ENCODE data around the gene HORMAD2. TPM values are rescaled to one million over a fixed set of nuclear protein-coding genes. Genes with fewer than 3 reads are reported as not detected.

The HORMAD2 gene
- total and polyA plus RNA-seq, 2 donors: 0.09 to 0.11 TPM

GRCh38 chr22:30187094-30187493, 106.8 kb downstream of the HORMAD2 start:
- Histone ChIP-seq H3K4me3 (ENCODE audit: low read length in 2 of 2) (no peak overlapping the region), H3K9me3 (ENCODE audit: control insufficient read depth in 2 of 2, insufficient read depth in 1 of 2, low read length in 1 of 2) (no peaks in the 10 kb centered on the region), H3K4me1 (ENCODE audit: control insufficient read depth in 2 of 2, insufficient read depth in 2 of 2, low read length in 2 of 2) (peaks cover 0 to 2% of the 10 kb centered on the region in 2 donors), H3K27me3 (ENCODE audit: control insufficient read depth in 2 of 2, insufficient read depth in 1 of 2, low read length in 1 of 2) (no peaks in the 10 kb centered on the region), H3K27ac (ENCODE audit: low read depth in 1 of 2, low read length in 1 of 2) (no peak overlapping the region), H3K36me3 (ENCODE audit: control insufficient read depth in 2 of 2, insufficient read depth in 2 of 2, low read length in 1 of 2) (no peaks in the 10 kb centered on the region)
- no peak for DNase-seq (ENCODE audit: low read depth in 6 of 9, low spot score in 9 of 9)

GRCh38 chr22:30187529-30188407, 107.5 kb downstream of the HORMAD2 start:
- H3K27me3 ChIP-seq (ENCODE audit: control insufficient read depth in 2 of 2, insufficient read depth in 1 of 2, low read length in 1 of 2): no peaks in the 10 kb centered on the region
- no peak for DNase-seq (ENCODE audit: low read depth in 6 of 9, low spot score in 9 of 9)
- no peaks in the 10 kb centered on the region for H3K9me3 ChIP-seq (ENCODE audit: control insufficient read depth in 2 of 2, insufficient read depth in 1 of 2, low read length in 1 of 2)
- 82% methylated on average over 3 of the region's 3 CpGs for WGBS
- H3K27ac ChIP-seq (ENCODE audit: low read depth in 1 of 2, low read length in 1 of 2): no peak overlapping the region
- peaks cover 0 to 6% of the 10 kb centered on the region in 2 donors for H3K4me1 ChIP-seq (ENCODE audit: control insufficient read depth in 2 of 2, insufficient read depth in 2 of 2, low read length in 2 of 2)
- no peaks in the 10 kb centered on the region for H3K36me3 ChIP-seq (ENCODE audit: control insufficient read depth in 2 of 2, insufficient read depth in 2 of 2, low read length in 1 of 2)
- H3K4me3 ChIP-seq (ENCODE audit: low read length in 2 of 2): no peak overlapping the region

- H3K4me1 ChIP-seq (ENCODE audit: control insufficient read depth in 2 of 2, insufficient read depth in 2 of 2, low read length in 2 of 2): peaks cover 0 to 6% of the 10 kb centered on the region in 2 donors
- no peak for DNase-seq (ENCODE audit: low read depth in 6 of 9, low spot score in 9 of 9)
- no peaks in the 10 kb centered on the region for H3K9me3 ChIP-seq (ENCODE audit: control insufficient read depth in 2 of 2, insufficient read depth in 1 of 2, low read length in 1 of 2)
- H3K36me3 ChIP-seq (ENCODE audit: control insufficient read depth in 2 of 2, insufficient read depth in 2 of 2, low read length in 1 of 2): no peaks in the 10 kb centered on the region
- H3K4me3 ChIP-seq (ENCODE audit: low read length in 2 of 2): no peak overlapping the region
- no peaks in the 10 kb centered on the region for H3K27me3 ChIP-seq (ENCODE audit: control insufficient read depth in 2 of 2, insufficient read depth in 1 of 2, low read length in 1 of 2)
- no peak overlapping the region for H3K27ac ChIP-seq (ENCODE audit: low read depth in 1 of 2, low read length in 1 of 2)
- 99% methylated on average over 2 of the region's 2 CpGs for WGBS
These were observed 108.6 kb downstream of the HORMAD2 start for GRCh38 chr22:30188911-30189310.

GRCh38 chr22:30190574-30190973, 110.3 kb downstream of the HORMAD2 start:
- Histone ChIP-seq H3K9me3 (ENCODE audit: control insufficient read depth in 2 of 2, insufficient read depth in 1 of 2, low read length in 1 of 2) (no peaks in the 10 kb centered on the region), H3K4me1 (ENCODE audit: control insufficient read depth in 2 of 2, insufficient read depth in 2 of 2, low read length in 2 of 2) (peaks cover under 1 to 6% of the 10 kb centered on the region in 2 donors), H3K4me3 (ENCODE audit: low read length in 2 of 2) (no peak overlapping the region), H3K36me3 (ENCODE audit: control insufficient read depth in 2 of 2, insufficient read depth in 2 of 2, low read length in 1 of 2) (no peaks in the 10 kb centered on the region), H3K27me3 (ENCODE audit: control insufficient read depth in 2 of 2, insufficient read depth in 1 of 2, low read length in 1 of 2) (no peaks in the 10 kb centered on the region), H3K27ac (ENCODE audit: low read depth in 1 of 2, low read length in 1 of 2) (no peak overlapping the region)
- no peak for DNase-seq (ENCODE audit: low read depth in 6 of 9, low spot score in 9 of 9)
- 69% methylated on average over 1 of the region's 1 CpG for WGBS

- peaks cover 6 to 9% of the 10 kb centered on the region in 2 donors for H3K4me1 ChIP-seq (ENCODE audit: control insufficient read depth in 2 of 2, insufficient read depth in 2 of 2, low read length in 2 of 2)
- no peaks in the 10 kb centered on the region for H3K9me3 ChIP-seq (ENCODE audit: control insufficient read depth in 2 of 2, insufficient read depth in 1 of 2, low read length in 1 of 2)
- no peak for DNase-seq (ENCODE audit: low read depth in 6 of 9, low spot score in 9 of 9)
- H3K4me3 ChIP-seq (ENCODE audit: low read length in 2 of 2): no peak overlapping the region
- H3K36me3 ChIP-seq (ENCODE audit: control insufficient read depth in 2 of 2, insufficient read depth in 2 of 2, low read length in 1 of 2): no peaks in the 10 kb centered on the region
- WGBS: 97% methylated on average over 3 of the region's 3 CpGs
- H3K27me3 ChIP-seq (ENCODE audit: control insufficient read depth in 2 of 2, insufficient read depth in 1 of 2, low read length in 1 of 2): no peaks in the 10 kb centered on the region
- H3K27ac ChIP-seq (ENCODE audit: low read depth in 1 of 2, low read length in 1 of 2): no peak overlapping the region
These were observed 110.9 kb downstream of the HORMAD2 start for GRCh38 chr22:30191040-30191701.

- no peaks in the 10 kb centered on the region for H3K27me3 ChIP-seq (ENCODE audit: control insufficient read depth in 2 of 2, insufficient read depth in 1 of 2, low read length in 1 of 2)
- H3K4me1 ChIP-seq (ENCODE audit: control insufficient read depth in 2 of 2, insufficient read depth in 2 of 2, low read length in 2 of 2): peaks cover 16 to 18% of the 10 kb centered on the region in 2 donors
- H3K4me3 ChIP-seq (ENCODE audit: low read length in 2 of 2): no peak overlapping the region
- no peak overlapping the region for H3K27ac ChIP-seq (ENCODE audit: low read depth in 1 of 2, low read length in 1 of 2)
- DNase-seq (ENCODE audit: low read depth in 6 of 9, low spot score in 9 of 9): no peak
- no peaks in the 10 kb centered on the region for H3K9me3 ChIP-seq (ENCODE audit: control insufficient read depth in 2 of 2, insufficient read depth in 1 of 2, low read length in 1 of 2)
- WGBS: 100% methylated on average over 1 of the region's 1 CpG
- H3K36me3 ChIP-seq (ENCODE audit: control insufficient read depth in 2 of 2, insufficient read depth in 2 of 2, low read length in 1 of 2): no peaks in the 10 kb centered on the region
These were observed 112.2 kb downstream of the HORMAD2 start for GRCh38 chr22:30192427-30192826.

GRCh38 chr22:30193031-30193775, 112.9 kb downstream of the HORMAD2 start:
- DNase-seq (ENCODE audit: low read depth in 6 of 9, low spot score in 9 of 9): no peak
- Histone ChIP-seq H3K27ac (ENCODE audit: low read depth in 1 of 2, low read length in 1 of 2) (no peak overlapping the region), H3K4me1 (ENCODE audit: control insufficient read depth in 2 of 2, insufficient read depth in 2 of 2, low read length in 2 of 2) (peaks cover 16 to 18% of the 10 kb centered on the region in 2 donors), H3K9me3 (ENCODE audit: control insufficient read depth in 2 of 2, insufficient read depth in 1 of 2, low read length in 1 of 2) (no peaks in the 10 kb centered on the region), H3K36me3 (ENCODE audit: control insufficient read depth in 2 of 2, insufficient read depth in 2 of 2, low read length in 1 of 2) (no peaks in the 10 kb centered on the region), H3K4me3 (ENCODE audit: low read length in 2 of 2) (no peak overlapping the region), H3K27me3 (ENCODE audit: control insufficient read depth in 2 of 2, insufficient read depth in 1 of 2, low read length in 1 of 2) (no peaks in the 10 kb centered on the region)
- 82% methylated on average over 3 of the region's 3 CpGs for WGBS

- no peak for DNase-seq (ENCODE audit: low read depth in 6 of 9, low spot score in 9 of 9)
- Histone ChIP-seq H3K36me3 (ENCODE audit: control insufficient read depth in 2 of 2, insufficient read depth in 2 of 2, low read length in 1 of 2) (no peaks in the 10 kb centered on the region), H3K27me3 (ENCODE audit: control insufficient read depth in 2 of 2, insufficient read depth in 1 of 2, low read length in 1 of 2) (no peaks in the 10 kb centered on the region), H3K4me3 (ENCODE audit: low read length in 2 of 2) (no peak overlapping the region), H3K27ac (ENCODE audit: low read depth in 1 of 2, low read length in 1 of 2) (peak overlapping the region; percentile 48 to 73), H3K9me3 (ENCODE audit: control insufficient read depth in 2 of 2, insufficient read depth in 1 of 2, low read length in 1 of 2) (no peaks in the 10 kb centered on the region), H3K4me1 (ENCODE audit: control insufficient read depth in 2 of 2, insufficient read depth in 2 of 2, low read length in 2 of 2) (peaks cover 16 to 24% of the 10 kb centered on the region in 2 donors)
- WGBS: 94% methylated on average over 5 of the region's 5 CpGs
These were observed 115.2 kb downstream of the HORMAD2 start for GRCh38 chr22:30195245-30196140.
